Measurements from ENCODE around the gene CA10. TPM values are rescaled to one million over a fixed set of nuclear protein-coding genes. Genes with fewer than 3 reads are reported as not detected.

The CA10 gene
- total RNA-seq, 1 donor from 2014 or later = 2.2 TPM

GRCh38 chr17:52032454-52032853 lies 126.1 kb downstream of the CA10 start:
- H3K9me3 Mint-ChIP-seq = no peaks in the 10 kb centered on the region
- no peak for DNase-seq (ENCODE audit: extremely low spot score, unreplicated experiment)
- no peak for TF ChIP-seq CTCF (conservative IDR thresholded peaks at IDR 0.05)
- no peak overlapping the region for H3K4me3 Mint-ChIP-seq
- peaks cover 9% of the 10 kb centered on the region for H3K27me3 Mint-ChIP-seq
- no peaks in the 10 kb centered on the region for H3K4me1 Mint-ChIP-seq (ENCODE audit: unreplicated experiment)
- no peaks in the 10 kb centered on the region for H3K36me3 Mint-ChIP-seq
- H3K27ac Mint-ChIP-seq = no peak overlapping the region

- Mint-ChIP-seq H3K9me3 (no peaks in the 10 kb centered on the region), H3K36me3 (no peaks in the 10 kb centered on the region), H3K4me3 (no peak overlapping the region), H3K27me3 (peaks cover 3% of the 10 kb centered on the region), H3K4me1 (ENCODE audit: unreplicated experiment) (no peaks in the 10 kb centered on the region), H3K27ac (no peak overlapping the region)
- no peak for DNase-seq (ENCODE audit: extremely low spot score, unreplicated experiment)
- TF ChIP-seq CTCF (conservative IDR thresholded peaks at IDR 0.05) = no peak
Observed at GRCh38 chr17:52030052-52030451, 128.5 kb downstream of the CA10 start.

GRCh38 chr17:52027620-52028295 lies 130.8 kb downstream of the CA10 start:
- Mint-ChIP-seq H3K27me3 (no peaks in the 10 kb centered on the region), H3K36me3 (no peaks in the 10 kb centered on the region), H3K4me1 (ENCODE audit: unreplicated experiment) (no peaks in the 10 kb centered on the region), H3K27ac (peak overlapping the region; percentile 39), H3K4me3 (no peak overlapping the region), H3K9me3 (no peaks in the 10 kb centered on the region)
- TF ChIP-seq CTCF (conservative IDR thresholded peaks at IDR 0.05) = no peak
- no peak for DNase-seq (ENCODE audit: extremely low spot score, unreplicated experiment)

GRCh38 chr17:52027081-52027480 lies 131.4 kb downstream of the CA10 start:
- Mint-ChIP-seq H3K27me3 (peaks cover 2% of the 10 kb centered on the region), H3K4me1 (ENCODE audit: unreplicated experiment) (no peaks in the 10 kb centered on the region), H3K9me3 (no peaks in the 10 kb centered on the region), H3K4me3 (no peak overlapping the region), H3K36me3 (no peaks in the 10 kb centered on the region), H3K27ac (peak overlapping the region; percentile 39)
- TF ChIP-seq CTCF (conservative IDR thresholded peaks at IDR 0.05) = no peak
- DNase-seq (ENCODE audit: extremely low spot score, unreplicated experiment) = no peak

- Mint-ChIP-seq H3K4me1 (ENCODE audit: unreplicated experiment) (no peaks in the 10 kb centered on the region), H3K9me3 (no peaks in the 10 kb centered on the region), H3K27me3 (peaks cover 2% of the 10 kb centered on the region), H3K27ac (no peak overlapping the region), H3K36me3 (no peaks in the 10 kb centered on the region), H3K4me3 (no peak overlapping the region)
- no peak for TF ChIP-seq CTCF (conservative IDR thresholded peaks at IDR 0.05)
- DNase-seq (ENCODE audit: extremely low spot score, unreplicated experiment) = no peak
Observed at GRCh38 chr17:52026075-52026474, 132.4 kb downstream of the CA10 start.

Measured in type B pancreatic cell (in vitro differentiated cells).